Stromal cell of bone marrow (primary cell): ENCODE results near the gene CERT1.
A peak's percentile ranks its signal among the peaks of the same experiment; 100 is the strongest.
"Not testable (repeated sequence)": the region's sequence is repeated elsewhere in the genome, so short reads cannot be mapped to it uniquely, and the experiment has no call there.

Source experiments
- DNase-seq: peaks from one replicate; pipeline ENCODE4 v3.0.0-alpha.2; 2012; ENCODE audit warnings: low read depth

The CERT1 gene, protein sequence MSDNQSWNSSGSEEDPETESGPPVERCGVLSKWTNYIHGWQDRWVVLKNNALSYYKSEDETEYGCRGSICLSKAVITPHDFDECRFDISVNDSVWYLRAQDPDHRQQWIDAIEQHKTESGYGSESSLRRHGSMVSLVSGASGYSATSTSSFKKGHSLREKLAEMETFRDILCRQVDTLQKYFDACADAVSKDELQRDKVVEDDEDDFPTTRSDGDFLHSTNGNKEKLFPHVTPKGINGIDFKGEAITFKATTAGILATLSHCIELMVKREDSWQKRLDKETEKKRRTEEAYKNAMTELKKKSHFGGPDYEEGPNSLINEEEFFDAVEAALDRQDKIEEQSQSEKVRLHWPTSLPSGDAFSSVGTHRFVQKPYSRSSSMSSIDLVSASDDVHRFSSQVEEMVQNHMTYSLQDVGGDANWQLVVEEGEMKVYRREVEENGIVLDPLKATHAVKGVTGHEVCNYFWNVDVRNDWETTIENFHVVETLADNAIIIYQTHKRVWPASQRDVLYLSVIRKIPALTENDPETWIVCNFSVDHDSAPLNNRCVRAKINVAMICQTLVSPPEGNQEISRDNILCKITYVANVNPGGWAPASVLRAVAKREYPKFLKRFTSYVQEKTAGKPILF

GRCh38 chr5:75511435-75512382 lies at the start of gene CERT1, which contains the start of gene POLK:
TSS of gene CERT1 (minus strand) at chr5:75511629. CDS start at chr5:75511207, 422 bp downstream.
TSS of gene POLK (plus strand) at chr5:75511891.
- DNase-seq: peak; percentile 98

GRCh38 chr5:75560655-75561054 lies 49.2 kb upstream of the CERT1 start:
- DNase-seq: not testable (repeated sequence)

- DNase-seq: no peak
These were observed 47.7 kb upstream of the CERT1 start for GRCh38 chr5:75558981-75559632.

- no peak for DNase-seq
These were observed 46.8 kb upstream of the CERT1 start for GRCh38 chr5:75558221-75558620.

GRCh38 chr5:75553358-75553757 lies 41.9 kb upstream of the CERT1 start:
- DNase-seq: no peak

DNA sequence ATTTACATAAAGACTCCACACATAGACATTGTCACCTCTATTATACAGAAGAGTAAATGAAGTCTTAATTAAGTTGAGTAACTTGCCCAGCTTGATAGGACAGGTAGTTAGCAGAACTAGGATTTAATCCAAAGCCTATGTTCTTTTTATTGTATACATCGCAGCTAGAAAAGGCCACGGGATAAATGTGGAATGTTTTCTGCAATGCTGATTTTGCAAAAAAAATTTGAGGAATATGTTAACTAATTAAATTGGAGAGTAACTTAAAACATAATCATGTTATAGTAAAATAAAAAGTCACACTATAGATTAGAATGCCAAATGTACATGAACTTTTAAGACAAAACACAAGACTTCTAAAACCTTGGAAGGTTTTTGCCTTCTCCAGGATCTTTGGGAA lies 41.3 kb upstream of the CERT1 start:
- DNase-seq: no peak

GRCh38 chr5:75551471-75551870 lies 40.0 kb upstream of the CERT1 start:
- no peak for DNase-seq

- no peak for DNase-seq
These were observed 39.2 kb upstream of the CERT1 start for GRCh38 chr5:75550597-75550996.

- DNase-seq: no peak
These were observed 36.4 kb upstream of the CERT1 start for GRCh38 chr5:75547812-75548211.

GRCh38 chr5:75546830-75547229 lies 35.4 kb upstream of the CERT1 start:
- DNase-seq: no peak

- no peak for DNase-seq
These were observed 33.7 kb upstream of the CERT1 start for GRCh38 chr5:75545131-75545530.

- DNase-seq: no peak
These were observed 26.8 kb upstream of the CERT1 start for GRCh38 chr5:75538211-75538610.

DNA sequence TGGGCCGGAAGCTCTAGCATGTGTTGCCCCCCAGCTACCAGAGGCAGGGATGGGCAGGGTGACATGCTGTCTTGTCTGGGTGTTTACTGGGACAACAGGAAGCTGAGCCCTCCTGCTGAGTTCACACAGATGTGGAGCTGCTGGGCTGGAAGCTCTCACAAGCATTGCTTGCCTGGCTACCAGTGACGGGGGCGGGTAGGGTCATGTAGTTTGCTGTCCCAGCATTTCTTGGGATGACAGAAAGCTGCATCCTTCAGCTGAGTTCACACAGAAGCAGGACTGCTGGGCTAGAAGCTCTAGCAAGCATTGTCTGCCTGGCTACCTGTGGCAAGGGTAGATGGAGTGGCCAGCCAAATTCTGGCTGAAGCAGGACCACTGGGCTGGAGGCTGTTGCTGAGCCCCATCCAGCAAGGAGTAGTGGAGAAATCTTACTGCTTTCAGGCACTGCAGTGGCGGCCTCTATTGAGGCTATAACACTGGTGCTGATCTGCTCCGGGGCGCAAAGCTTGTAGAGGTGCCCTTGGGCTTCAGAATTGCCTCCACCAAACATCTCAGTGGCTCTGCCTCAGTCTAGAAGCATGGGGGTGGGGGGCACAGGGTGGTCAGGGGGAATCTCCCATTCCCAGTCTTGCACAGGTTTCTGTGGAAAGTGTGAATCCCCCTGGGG lies 25.4 kb upstream of the CERT1 start:
- DNase-seq: no peak

GRCh38 chr5:75536147-75536546 lies 24.7 kb upstream of the CERT1 start:
- no peak for DNase-seq

- no peak for DNase-seq
These were observed 23.3 kb upstream of the CERT1 start for GRCh38 chr5:75534734-75535133.

- not testable (repeated sequence) for DNase-seq
These were observed 22.3 kb upstream of the CERT1 start for GRCh38 chr5:75533716-75534115.

DNA sequence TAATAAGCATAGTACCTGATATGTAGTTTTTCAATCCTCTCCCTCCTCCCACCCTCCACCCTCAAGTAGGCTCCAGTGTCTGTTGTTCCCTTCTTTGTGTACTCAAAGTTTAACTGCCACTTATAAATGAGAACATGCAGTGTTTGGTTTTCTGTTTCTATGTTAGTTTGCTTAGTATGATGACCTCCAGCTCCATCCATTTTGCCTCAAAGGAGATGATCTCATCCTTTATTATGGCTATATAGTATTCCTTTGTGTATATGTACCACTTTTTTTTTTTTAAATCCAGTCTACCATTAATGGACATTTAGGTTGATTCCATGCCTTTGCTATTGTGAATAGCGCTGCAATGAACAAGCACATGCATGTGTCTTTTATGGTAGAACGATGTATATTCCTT lies 20.8 kb upstream of the CERT1 start:
- DNase-seq: no peak

GRCh38 chr5:75529185-75529584 lies 17.8 kb upstream of the CERT1 start:
- no peak for DNase-seq

DNA sequence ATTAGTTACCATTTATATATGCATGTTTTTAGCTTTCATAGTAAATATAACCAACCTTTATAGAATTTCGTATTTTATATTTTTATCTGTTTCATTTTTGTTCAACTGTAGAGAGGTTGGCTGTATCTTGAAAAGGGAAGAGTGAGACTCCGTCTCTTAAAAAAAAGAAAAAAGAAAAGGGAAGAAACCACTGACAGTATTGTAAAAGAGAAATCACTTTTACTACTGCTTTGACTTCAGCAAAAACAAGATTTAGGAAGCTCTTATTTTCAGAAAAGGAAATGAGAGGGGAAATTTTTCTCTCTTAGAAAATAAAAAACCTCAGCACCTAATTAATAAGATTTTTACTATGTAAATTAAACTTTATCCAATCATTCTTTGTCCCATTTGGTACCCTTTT lies 14.6 kb upstream of the CERT1 start:
- DNase-seq: no peak

- no peak for DNase-seq
These were observed 13.9 kb upstream of the CERT1 start for GRCh38 chr5:75525344-75525743.

DNA sequence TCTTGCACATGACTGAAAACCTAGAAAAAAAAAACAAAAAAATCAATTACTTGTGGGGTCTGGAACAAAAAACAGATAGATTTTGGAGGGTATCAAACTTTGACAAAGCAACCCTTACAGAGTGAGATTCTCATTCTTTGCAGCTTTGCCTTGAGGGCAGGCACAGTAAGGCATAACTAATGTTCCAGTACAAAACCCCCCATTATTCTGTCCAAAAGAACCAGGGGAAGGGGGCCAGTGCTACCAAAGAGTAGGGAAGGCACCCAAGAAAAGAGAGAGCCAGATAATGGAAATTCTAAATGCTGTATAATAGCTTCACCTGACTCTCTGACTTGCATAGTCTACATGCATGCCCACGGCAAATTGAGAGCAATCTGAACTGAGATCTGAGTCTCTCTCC lies 13.2 kb upstream of the CERT1 start:
- DNase-seq: no peak
